Adrenal gland (tissue), 5 donors: ENCODE data around the gene VAMP2.

ENCODE experiments used
- CTCF ChIP-seq, 6 experiments: fragments of 450-650 bp in 4 of 6; fragments of 200-600 bp in 2 of 6; sonication (generic) in 1 of 6; IDR thresholded peaks; 1 replicate in 5 of 6; 2 replicates in 1 of 6; pipeline versions ENCODE4 v1.5.1 to v1.8.0; 2016 to 2021; ENCODE audit warnings: antibody characterized with exemption in 6 of 6, mild to moderate bottlenecking in 2 of 6, moderate library complexity in 1 of 6
- POLR2A ChIP-seq, 2 donors: fragments of 450-650 bp; IDR thresholded peaks; one replicate each; pipeline ENCODE4 v1.6.1; 2017; ENCODE audit warnings: antibody characterized with exemption in 2 of 2, mild to moderate bottlenecking in 2 of 2, moderate library complexity in 1 of 2
- donor health status: DM: no; HTN: no; CAD: no.

- no peak for TF ChIP-seq POLR2A (IDR thresholded peaks at IDR 0.05)
- no peak for TF ChIP-seq CTCF (IDR thresholded peaks at IDR 0.05)
Observed at GRCh38 chr17:8133941-8134340, 28.8 kb downstream of the VAMP2 start.
